HG03460 (cell line): ENCODE measurements around the gene RNF34.

Source experiments
- ATAC-seq: cut with Tn5 transposase; IDR thresholded peaks from one replicate; pipeline ENCODE4 v1.9.1; 2021; ENCODE audit not compliant: unreplicated experiment

Gene RNF34

DNA sequence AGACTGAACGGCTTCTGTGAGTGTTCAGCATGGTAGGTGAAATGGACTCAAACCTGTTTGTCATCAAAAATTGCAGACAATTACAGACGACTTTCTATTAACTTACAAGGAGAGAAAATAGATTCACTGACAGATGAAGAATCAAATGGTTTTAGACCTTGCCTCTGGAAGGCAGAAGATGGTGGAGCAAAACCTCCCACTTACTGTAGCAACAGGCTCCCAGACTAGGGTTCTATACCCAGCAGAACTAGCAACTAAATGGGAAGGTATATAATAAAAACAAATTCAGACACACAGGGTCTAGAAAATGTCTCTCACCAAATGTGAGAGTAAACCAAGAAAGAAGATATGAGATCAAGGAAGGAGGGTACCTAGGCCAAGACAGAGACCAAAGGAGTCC, 36.8 kb downstream of the RNF34 start:
- ATAC-seq: no peak

DNA sequence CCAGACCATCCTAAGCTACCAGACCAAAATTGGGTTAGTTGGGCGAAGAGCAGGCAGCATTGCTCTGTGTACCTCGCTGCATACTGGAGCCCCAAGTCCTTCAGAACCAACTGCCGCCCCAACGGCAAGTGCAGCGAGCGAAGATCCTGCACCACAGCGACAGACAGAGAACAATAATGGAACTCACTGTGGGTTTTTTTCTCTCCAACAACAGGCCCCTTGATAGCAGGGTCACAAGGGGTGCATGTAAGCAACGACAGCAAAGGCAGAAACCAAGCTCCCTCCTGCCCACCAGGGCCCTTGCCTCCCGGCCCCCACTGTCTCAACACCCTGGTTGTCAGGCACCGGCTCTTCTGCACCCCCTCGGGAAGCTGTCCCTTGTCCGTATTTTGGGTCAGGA, 39.0 kb downstream of the RNF34 start:
- no peak for ATAC-seq

DNA sequence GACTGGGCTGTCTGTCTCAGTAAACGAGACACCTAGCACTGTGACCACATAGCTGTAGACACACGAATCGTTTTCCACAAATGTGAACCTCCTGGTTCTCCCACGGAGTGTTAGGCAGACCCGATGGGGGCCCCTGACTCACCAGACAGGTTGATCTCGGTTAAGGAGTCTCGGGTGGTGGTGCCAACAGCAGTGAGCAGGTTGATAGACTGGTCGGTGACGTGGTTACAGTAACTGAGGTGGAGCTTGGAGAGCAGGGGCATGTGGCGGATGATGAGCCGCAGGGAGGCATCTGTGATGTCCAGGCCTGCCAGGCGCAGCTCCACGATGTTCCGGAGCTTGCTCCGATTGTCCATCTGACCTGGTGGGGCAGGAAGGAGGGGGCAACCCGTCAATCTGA, 39.8 kb downstream of the RNF34 start:
- no peak for ATAC-seq

DNA sequence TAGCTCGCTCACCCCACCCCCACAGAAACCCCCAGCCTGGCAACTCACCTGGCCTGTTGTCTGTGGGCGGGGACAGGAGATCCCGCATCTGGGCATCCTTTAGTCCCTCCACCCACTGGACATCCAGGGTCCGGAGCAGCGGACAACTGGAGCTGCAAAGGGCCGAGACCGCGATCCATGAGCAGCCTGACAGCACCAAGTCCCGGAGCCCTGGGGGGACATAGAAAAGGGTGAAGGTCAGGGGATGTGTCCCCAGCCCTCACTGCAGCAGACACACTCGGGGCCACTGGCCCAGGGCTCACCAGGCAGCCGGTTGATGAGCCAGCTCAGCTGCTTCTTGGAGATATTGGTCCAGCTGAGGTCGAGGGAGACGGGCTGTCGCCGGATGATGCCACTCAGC, 40.9 kb downstream of the RNF34 start:
- ATAC-seq: no peak

DNA sequence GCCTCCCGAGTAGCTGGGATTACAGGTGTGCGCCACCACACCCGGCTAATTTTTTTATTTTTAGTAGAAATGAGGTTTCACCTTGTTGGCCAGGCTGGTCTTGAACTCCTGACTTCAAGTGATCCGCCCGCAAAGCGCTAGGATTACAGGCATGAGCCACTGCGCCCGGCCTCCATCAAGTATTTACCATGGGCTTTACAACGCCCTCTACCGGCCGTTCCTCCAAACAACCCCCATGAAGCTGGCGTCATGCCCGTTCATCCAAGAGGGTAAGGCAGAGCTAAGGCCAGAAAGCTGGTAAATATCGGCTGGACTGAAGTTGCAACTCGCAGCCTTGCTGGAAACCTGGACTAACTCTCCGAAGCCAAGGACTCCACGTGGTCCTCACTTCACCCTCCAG, 41.6 kb downstream of the RNF34 start:
- no peak for ATAC-seq

DNA sequence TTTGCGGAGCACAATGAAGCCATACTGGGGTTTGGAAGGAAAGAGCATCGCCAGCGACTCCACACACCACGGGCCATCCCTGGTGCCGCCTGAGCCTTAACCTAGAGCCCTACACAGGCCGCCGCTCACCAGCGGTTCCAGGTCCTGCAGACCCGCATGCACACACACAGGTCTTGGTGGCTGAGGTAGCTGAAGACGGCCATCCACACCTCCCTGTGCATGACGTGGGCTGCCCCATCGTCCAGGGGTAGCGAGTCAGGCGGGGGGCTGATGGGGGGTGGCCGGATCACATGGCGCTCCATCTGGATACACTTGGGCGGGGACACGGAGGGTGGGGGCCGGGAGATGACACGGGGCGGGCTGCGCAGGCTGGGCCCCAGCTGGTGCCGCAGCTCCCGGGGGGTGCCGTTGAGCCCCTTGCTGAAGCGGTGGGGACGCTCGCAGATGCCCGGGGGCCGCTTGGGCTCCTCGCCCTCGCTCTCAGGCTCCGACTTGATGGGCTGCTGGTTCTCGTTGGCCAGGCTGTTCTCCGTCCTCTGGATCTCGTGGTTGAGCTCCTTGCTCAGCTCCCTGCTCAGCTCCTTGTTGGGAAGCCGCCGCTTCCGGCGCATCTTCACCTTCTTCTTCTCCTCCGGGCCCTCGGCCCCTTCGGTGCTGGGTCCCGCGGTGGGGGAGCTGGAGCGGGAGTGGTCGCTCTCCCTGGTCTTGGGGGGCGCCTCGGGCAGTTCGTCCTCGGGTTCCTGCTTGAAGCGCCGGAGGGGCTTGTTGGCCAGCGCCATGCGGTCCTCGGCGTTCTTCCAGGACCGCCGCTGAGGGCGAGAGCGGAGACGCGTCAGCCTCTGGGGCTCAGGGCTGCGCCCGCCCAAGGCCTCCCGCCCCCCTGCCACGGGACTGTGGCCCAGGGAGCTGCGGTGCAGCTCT, 42.4 kb downstream of the RNF34 start:
- ATAC-seq: no peak

DNA sequence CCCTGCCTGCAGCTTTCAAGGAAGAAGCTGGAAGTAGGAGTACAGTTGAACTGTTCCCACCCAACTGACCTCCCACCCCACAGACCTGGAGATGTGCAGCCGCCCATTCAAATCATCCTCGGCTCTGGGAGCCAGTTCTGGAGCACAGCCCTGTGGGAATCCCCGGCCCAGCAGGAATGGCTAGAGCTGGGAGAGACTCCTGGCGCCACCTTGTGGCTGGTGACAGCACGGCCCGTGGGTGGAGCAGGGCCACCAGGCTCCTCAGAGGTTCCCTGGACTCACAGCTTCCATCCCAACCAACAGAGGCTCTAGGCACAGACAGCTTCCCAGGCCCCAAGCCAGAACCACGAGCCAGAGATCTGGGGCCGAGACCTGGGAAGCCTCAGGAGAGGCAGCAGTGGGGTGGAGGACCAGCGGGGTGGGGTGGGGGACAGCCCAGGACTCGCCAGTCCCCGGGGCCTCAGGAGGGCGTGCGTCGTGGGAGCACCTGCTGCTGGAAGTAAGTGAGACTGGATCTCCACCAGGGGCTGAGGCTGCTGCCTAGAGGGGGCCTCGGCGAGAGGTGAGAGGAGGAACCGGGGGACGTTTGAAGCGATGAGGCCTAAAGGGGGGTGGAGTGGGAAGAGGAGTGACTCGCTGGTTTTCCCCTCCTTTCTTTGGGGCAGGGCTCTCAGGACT, 43.4 kb downstream of the RNF34 start:
- ATAC-seq: no peak

DNA sequence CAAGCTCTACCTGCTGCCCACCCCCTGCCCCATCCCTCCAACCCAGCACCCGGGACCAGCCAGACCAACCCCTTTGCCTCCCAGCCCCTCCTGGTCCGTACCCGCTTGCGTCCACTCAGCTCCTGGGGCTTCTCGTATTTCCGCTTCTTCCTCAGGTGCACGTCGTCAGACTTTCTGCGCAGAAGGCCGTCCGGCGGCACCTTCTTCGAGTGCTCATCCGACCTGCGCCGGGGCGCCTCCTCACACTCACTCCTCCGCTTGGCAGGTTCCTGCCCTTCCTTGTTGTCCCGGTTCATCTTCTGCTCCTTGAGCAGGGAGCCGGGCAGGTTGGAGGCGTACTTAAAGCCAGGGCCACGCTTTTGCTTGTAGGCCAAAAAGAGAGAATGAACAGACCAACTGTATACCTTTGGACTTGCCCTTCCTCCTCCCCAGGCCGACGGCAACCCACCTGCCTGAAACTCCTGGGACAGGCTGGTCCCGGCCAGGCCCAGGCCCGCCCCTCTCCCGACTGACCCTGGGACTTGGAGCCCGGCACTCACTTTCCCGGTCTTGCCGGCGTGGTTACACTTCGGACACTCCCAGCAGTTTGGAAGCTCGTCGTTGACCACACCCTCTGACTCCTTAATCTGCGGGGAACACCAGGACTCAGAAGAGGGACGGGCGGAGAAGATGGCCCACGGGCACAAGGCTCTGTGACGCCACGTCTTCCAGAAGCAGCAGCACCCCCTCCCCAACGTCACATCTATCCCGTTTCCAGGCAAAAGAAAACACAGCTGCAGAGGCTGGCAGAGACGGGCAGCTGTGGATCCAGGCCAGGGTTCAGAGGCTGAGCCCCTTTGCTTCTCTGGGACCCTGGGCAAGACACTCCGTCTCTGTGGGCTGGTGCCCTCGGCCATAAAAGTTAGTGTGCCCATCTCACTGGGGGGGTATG, 44.3 kb downstream of the RNF34 start:
- no peak for ATAC-seq

DNA sequence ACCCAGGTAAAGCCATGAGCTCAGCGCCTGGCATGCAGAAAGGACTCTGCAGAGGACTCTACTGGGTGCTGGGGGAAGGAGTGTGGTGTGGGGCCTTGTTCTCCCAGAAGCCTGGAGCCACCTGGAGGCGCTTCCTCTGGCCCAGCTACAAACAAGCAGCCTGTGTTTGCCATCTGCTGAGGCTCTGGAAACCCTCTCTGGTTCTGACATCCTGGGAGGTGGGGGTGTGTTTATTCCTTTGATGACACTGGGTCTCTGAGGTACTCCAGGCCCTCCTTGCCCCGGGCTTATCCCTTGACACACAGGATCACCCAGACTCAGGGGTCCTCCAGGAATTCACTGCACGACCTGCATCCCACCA, 44.9 kb downstream of the RNF34 start:
- ATAC-seq: no peak

DNA sequence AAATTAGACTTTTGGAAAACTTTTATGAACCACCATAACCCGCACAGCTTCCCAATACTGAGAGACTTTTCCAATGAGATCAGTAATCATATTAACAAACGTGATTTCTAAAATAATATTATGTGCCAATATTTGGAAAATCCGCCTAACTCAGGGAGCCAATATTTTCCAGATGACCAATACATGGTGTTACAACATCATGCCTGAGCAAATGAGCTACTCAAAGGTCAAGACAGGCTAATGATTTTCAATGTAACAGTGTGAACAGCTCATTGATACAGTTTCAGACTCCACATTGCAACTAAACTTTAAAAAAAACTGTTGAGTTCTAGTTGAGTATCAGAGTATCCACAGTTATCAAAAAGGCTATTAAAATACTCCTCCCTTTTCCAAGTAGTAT, 46.8 kb downstream of the RNF34 start:
- no peak for ATAC-seq

DNA sequence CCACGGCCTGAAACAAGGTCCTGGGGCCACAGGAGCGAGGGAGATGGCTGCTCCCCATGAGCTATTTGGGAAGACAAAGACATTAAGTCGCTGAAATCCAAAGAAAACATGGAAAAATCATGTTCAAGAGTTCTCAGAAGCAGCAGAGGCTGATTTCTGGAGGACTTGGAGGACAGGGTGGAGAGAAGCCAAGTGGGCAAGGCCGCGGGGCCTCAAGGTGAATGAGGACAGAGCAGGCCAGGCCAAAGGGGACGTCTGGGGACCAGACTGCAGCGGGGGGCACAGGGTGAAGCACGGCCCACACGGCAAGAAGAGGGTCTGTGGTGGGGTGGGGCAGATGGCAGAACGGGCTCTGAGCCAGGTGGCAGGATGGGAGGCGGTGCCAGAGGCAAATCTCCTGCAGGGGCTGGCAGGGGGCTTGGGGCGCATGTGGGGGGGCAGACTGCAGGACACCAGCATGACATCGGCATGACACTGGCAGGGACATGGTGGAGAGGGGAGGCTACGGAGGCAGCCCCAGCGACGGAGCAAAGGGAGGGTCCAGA, 48.9 kb downstream of the RNF34 start:
- ATAC-seq: no peak

DNA sequence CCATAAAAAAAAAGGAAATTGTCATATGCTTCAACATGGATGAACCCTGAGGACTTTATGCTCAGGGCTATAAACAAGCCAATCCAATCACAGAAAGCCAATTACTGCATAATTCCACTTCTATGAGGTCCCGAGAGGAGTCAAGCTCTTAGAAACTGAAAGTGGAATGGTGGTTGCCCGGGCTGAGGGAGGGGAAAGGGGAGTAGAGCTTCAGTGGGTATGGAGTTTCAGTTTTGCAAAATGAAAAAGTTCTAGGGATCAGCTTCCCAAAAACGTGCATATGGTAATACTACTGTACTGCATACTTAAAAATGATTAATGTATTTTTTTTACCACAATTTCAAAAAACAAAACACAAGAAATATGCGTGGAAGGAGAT, 52.0 kb downstream of the RNF34 start:
- ATAC-seq: no peak

DNA sequence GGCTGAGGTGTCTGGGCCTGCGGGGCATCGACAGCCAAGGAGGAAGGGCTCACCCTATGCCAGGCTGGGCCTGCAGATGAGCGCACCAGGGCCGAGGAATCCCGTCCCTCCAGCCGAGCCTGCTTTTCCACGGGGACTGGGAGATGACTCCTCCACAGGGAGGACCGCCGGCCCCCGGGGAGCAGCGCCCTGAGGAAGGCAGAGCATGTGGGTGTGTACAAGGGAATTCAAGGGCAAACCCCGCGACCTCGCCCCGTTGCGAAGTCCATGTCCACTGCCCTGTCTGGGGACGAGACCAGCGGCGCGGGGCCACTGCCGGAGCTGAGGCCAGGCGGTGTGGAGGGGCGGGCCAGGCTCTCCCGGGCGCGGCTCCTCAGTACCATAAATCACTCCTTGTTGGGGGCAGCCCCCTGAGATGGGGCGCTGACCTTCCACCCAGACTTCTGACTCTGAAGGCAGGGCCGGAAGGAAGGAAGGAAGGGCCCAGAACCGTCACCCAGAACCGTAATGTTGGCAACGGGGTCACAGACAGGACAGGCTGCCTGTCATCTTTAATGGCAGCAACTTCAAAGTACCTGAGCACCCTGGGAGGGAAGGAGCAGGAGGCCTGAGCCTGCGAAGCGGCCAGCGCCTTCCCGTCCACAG, 52.5 kb downstream of the RNF34 start:
- ATAC-seq: no peak

DNA sequence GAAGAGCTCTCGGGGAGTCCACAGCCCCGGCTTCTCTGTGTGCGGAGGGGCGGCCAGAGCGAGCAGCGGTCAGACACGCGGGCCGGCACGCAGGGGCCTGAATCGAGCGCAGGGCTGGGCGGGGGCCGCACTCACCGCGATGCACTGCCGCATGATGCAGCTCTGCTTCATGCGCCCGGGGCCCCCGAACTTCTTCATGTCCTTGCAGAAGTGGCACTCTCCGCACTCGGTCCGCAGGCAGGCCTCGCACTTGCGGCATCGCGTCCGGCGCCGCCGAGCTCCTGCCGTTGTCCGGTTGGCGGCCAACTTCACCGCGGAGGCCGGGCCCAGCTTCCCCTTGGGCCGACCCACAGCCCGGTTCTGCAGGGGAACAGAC, 53.1 kb downstream of the RNF34 start:
- ATAC-seq: no peak

DNA sequence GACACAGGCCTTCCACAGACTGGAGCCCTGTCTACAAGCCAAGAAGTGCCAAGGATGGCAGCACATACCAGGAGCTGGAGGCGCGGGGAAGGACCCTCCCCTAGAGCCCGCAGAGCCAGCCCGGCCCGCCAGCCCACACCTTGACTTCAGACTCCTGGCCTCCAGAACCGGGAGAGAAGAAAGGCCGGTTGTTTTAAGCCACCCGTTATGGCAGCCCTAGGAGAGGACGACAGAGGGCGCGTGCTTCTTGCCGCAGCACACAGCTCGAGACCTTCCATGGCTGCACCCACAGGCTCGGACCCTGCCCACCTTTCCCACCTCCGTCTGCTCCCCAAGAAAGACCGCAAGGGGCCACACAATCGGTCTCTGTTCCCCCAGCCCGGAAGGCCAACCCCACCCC, 53.7 kb downstream of the RNF34 start:
- no peak for ATAC-seq

DNA sequence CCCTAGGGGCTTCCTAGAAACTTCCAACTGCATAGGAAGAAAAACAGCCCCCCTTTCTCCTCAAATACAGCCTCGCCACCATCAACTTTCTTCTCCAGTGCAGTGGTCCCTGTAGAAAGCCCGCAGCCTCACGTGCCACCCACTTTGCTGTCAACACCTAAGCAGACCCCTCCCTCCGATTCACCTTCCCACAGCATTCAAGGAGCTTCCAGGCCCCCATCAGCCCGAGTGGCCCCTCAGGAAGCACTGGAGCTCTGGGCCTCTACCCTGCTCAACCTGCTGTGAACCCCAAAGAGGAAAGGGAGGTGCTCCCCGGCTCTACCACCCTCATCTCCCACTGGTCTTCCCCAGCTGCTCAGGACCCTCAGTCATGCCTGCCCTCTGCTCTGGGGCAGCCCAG, 55.0 kb downstream of the RNF34 start:
- no peak for ATAC-seq

DNA sequence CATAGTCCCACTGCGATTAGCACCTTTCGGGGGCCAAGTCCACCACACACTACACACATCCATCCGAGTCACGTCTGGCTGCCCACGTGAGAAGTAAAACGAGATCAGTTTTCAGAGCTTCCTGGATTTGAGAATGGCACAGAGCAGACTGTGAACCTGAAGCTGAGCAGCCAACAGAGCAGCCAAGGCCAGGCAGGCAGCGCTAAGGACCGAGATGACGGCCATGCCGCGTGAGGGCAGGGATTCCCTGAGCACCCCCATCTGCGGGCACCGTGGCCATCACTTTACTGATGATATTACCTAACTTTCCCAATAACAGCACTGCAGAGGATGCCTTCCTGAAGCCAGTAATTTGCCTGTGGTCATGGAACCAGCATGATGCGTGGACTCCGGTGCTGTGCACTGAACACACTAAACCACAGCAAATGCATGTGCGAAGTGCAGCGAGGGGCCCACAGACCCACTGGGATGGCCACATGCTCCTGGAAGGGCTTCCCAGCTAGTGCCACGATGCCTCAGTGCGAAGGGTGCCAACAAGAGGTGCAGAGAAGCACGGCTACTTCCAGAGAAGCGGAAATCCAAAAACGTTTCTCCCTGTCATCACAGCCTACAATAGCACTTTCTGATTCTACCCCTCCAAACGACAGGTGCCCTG, 56.0 kb downstream of the RNF34 start:
- ATAC-seq: no peak

DNA sequence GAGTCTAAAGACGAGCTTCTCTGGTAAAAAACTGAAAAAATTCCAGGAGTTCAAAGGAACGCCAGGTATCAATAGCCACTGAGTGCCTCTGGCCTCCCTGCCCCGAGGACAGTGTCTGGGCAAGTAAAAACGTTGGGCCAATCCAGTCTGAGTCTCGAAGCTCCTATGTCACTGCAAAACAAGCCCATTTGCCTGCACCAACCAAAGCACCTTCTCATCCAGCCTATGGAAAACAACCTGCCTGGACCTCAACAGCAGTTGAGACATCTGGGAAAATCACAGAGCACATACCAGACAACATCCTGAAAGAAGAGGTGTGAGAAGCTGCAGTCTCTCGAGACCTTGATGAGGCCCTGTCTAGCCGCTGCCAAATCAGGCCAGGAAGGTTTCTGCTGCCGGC, 56.6 kb downstream of the RNF34 start:
- ATAC-seq: no peak

DNA sequence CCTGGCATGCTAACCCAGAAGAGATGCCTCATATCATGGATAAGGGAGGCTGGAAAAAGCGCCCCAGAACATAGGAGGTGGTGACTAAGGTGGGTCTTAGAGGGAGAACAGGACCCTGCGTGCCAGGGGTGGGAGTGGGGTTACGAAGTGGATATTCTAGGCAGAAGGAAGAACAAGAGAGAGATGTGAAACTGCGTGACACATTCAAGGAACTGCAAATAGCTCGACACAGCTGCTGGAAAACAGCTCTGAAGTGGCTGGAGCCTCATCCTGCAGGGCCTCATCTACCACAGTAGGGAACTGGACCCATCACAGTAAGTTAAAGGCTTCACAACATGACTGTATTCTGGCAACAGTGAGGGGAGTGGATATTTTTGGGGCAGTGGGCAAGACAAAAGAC, 61.1 kb downstream of the RNF34 start:
- ATAC-seq: no peak

DNA sequence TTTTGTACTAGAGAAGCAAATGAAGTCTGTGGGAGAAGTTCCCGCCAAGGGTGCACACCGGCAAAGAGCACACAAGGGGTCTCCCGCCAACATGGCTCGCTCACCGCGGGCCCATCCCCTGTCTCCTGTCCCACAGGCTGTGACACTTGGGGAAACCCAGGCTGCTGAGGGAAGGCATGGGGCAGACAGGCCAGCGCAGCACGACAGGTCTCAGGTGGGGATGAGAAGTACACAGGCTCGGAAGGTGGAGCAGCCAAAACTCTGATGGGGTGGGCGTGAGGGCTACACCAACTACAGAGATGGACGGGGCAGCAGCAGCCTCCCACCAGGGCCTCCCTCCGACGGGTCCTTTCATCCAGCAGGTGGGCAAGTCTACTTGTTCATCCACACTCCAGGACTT, 64.4 kb downstream of the RNF34 start:
- ATAC-seq: no peak
